ENCODE data around the gene FOSB.

DNA sequence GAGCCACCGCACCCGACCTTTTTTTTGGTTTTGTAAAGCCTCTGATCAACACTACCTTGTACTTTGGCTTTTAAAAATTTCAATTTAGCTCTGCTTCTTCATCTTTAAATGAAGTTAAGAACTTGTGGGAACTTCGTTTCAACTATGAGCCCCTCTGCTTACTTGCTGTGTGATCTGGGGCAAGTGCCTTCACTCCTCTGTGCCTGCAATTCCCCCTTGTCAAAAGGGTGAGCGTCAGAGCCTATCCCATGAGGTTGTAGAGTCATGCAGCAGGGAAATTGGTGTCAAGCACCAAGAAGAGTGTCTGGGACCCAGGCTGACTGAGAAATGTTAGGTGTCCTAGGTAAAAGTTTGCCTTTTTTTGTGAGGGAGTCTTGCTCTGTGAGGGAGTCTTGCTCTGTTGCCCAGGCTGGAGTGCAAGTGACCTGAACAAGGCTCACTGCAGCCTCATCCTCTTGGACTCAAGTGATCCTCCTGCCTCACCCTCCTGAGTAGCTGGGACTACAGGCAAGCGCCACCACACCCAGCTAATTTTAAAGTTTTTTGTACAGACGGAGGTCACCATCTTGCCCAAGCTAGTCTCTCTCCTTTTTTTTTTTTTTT, 45.2 kb downstream of the FOSB start:
- TF ChIP-seq, protein P1, sequence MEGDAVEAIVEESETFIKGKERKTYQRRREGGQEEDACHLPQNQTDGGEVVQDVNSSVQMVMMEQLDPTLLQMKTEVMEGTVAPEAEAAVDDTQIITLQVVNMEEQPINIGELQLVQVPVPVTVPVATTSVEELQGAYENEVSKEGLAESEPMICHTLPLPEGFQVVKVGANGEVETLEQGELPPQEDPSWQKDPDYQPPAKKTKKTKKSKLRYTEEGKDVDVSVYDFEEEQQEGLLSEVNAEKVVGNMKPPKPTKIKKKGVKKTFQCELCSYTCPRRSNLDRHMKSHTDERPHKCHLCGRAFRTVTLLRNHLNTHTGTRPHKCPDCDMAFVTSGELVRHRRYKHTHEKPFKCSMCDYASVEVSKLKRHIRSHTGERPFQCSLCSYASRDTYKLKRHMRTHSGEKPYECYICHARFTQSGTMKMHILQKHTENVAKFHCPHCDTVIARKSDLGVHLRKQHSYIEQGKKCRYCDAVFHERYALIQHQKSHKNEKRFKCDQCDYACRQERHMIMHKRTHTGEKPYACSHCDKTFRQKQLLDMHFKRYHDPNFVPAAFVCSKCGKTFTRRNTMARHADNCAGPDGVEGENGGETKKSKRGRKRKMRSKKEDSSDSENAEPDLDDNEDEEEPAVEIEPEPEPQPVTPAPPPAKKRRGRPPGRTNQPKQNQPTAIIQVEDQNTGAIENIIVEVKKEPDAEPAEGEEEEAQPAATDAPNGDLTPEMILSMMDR (IDR thresholded peaks at IDR 0.05), result no peak
- TF ChIP-seq, protein P2, sequence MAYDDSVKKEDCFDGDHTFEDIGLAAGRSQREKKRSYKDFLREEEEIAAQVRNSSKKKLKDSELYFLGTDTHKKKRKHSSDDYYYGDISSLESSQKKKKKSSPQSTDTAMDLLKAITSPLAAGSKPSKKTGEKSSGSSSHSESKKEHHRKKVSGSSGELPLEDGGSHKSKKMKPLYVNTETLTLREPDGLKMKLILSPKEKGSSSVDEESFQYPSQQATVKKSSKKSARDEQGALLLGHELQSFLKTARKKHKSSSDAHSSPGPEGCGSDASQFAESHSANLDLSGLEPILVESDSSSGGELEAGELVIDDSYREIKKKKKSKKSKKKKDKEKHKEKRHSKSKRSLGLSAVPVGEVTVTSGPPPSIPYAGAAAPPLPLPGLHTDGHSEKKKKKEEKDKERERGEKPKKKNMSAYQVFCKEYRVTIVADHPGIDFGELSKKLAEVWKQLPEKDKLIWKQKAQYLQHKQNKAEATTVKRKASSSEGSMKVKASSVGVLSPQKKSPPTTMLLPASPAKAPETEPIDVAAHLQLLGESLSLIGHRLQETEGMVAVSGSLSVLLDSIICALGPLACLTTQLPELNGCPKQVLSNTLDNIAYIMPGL (CRISPR knock-in tag; IDR thresholded peaks at IDR 0.05), result no peak
- no peak for TF ChIP-seq ETV6 (CRISPR knock-in tag; IDR thresholded peaks at IDR 0.05)
